CD4-positive, alpha-beta T cell (primary cell): Measurements from ENCODE around the gene VPS13D. TPM values are rescaled to one million over a fixed set of nuclear protein-coding genes. Genes with fewer than 3 reads are reported as not detected.

Source experiments
- ATAC-seq: fragments of 200-7000 bp; cut with Tn5 transposase; one replicate; pipeline ENCODE4 v1.10.0; 2022; ENCODE audit warnings: mild to moderate bottlenecking; ENCODE audit not compliant: poor library complexity
- CTCF ChIA-PET: fragments of 350-600 bp; sonication (Branson Sonifier 250); formaldehyde crosslinking; loops from one replicate; lab custom pipeline; 2021; ENCODE audit warnings: antibody characterized with exemption, inconsistent platforms; lab: Charles Lee
- POLR2A ChIA-PET: fragments of 350-600 bp; sonication (Branson Sonifier 250); formaldehyde crosslinking; loops from one replicate; lab custom pipeline; 2021; ENCODE audit warnings: antibody characterized with exemption, inconsistent platforms; lab: Charles Lee
- DNase-seq, 14 experiments: peaks; one replicate each; pipeline ENCODE4 v3.0.0-alpha.2; 2013 to 2020; ENCODE audit warnings: mixed read lengths in 2 of 14
- H3K27ac ChIP-seq, 2 donors: one replicate each; pipeline versions ENCODE4 v1.5.1 to v1.7.0; 2013; ENCODE audit warnings: low read length in 2 of 2, low read depth in 1 of 2, mild to moderate bottlenecking in 1 of 2
- H3K27me3 ChIP-seq, 2 experiments: 1 replicate in 1 of 2; 2 replicates in 1 of 2; pipeline versions ENCODE4 v1.6.1 to v1.7.0; 2013; ENCODE audit warnings: low read length in 2 of 2, control low read depth in 1 of 2, mild to moderate bottlenecking in 1 of 2, moderate library complexity in 1 of 2; ENCODE audit not compliant: insufficient read depth in 2 of 2, control insufficient read depth in 1 of 2
- H3K36me3 ChIP-seq: one replicate; pipeline ENCODE4 v1.6.1; 2013; ENCODE audit warnings: low read length, control low read depth; ENCODE audit not compliant: insufficient read depth
- H3K4me1 ChIP-seq: one replicate; pipeline ENCODE4 v1.6.1; 2013; ENCODE audit warnings: low read length, control low read depth; ENCODE audit not compliant: insufficient read depth
- H3K4me3 ChIP-seq: one replicate; pipeline ENCODE4 v1.5.1; 2013; ENCODE audit warnings: mild to moderate bottlenecking, low read length, moderate library complexity
- H3K9me3 ChIP-seq, 2 experiments: 1 replicate in 1 of 2; 2 replicates in 1 of 2; pipeline versions ENCODE4 v1.6.1 to v1.7.0; 2013; ENCODE audit warnings: low read length in 2 of 2, mild to moderate bottlenecking in 2 of 2, control low read depth in 1 of 2, moderate library complexity in 1 of 2; ENCODE audit not compliant: control insufficient read depth in 1 of 2, insufficient read depth in 1 of 2
- H3K27ac Mint-ChIP-seq: one replicate; pipeline ENCODE4 v1.8.0; 2020; ENCODE audit warnings: mixed read lengths
- H3K27me3 Mint-ChIP-seq: one replicate; pipeline ENCODE4 v1.8.0; 2021; ENCODE audit warnings: mixed read lengths
- H3K36me3 Mint-ChIP-seq: one replicate; pipeline ENCODE4 v1.8.0; 2021; ENCODE audit warnings: low read depth, mixed read lengths
- H3K4me1 Mint-ChIP-seq: one replicate; pipeline ENCODE4 v1.8.0; 2021; ENCODE audit warnings: low read depth, mixed read lengths
- H3K4me3 Mint-ChIP-seq: one replicate; pipeline ENCODE4 v1.8.0; 2020; ENCODE audit warnings: mild to moderate bottlenecking, mixed read lengths
- H3K9me3 Mint-ChIP-seq: one replicate; pipeline ENCODE4 v1.8.0; 2020; ENCODE audit warnings: mixed read lengths
- CTCF ChIP-seq: fragments of 200-600 bp; IDR thresholded peaks from one replicate; pipeline ENCODE4 v1.8.0; 2022; ENCODE audit warnings: antibody characterized with exemption, mild to moderate bottlenecking
- intact Hi-C, 2 experiments: fragments of 100-400 bp; cut with DNase I in 1 of 2; cut with micrococcal nuclease in 1 of 2; formaldehyde crosslinking; loops; one replicate each; pipeline versions ENCODE4 v1.15.1 to v1.9.0; 2023 to 2025; cut with DNase I, micrococcal nuclease
- total RNA-seq, 174 experiments: library from RNA in 2 of 174; stranded (reverse) in 2 of 174; gene quantifications; one replicate each; pipeline ENCODE4 v1.2.3 and lab custom pipeline; 2021 to 2026

The VPS13D gene
- total RNA-seq, 2 experiments from 2014 or later = 63.0 to 67.3 TPM

GRCh38 chr1:12180903-12181302 is 48.9 kb upstream of the VPS13D start:
- Mint-ChIP-seq H3K9me3 (no peaks in the 10 kb centered on the region), H3K27ac (peak overlapping the region; percentile 96), H3K4me3 (no peak overlapping the region), H3K4me1 (peaks cover 61% of the 10 kb centered on the region), H3K36me3 (peaks cover 19% of the 10 kb centered on the region), H3K27me3 (no peaks in the 10 kb centered on the region)
- ATAC-seq = no peak
- Histone ChIP-seq H3K27me3 (no peaks in the 10 kb centered on the region), H3K4me1 (peaks cover 95% of the 10 kb centered on the region), H3K36me3 (peaks cover 44% of the 10 kb centered on the region), H3K27ac (peak overlapping the region; percentile 7 to 18), H3K9me3 (no peaks in the 10 kb centered on the region), H3K4me3 (no peak overlapping the region)
- intact Hi-C loops = no loop called here
- ChIA-PET CTCF (interaction anchor here (5.3 kb wide), 1 partner anchor 56 kb away, joined by 67 read pairs; no protein-coding TSS in a partner anchor), POLR2A (interaction anchor here (0.6 to 4.5 kb wide), 2 partner anchors 13 to 273 kb away, joined by 3 to 44 read pairs; partner anchors contain the start of gene TNFRSF1B)
- no peak for DNase-seq
- no peak for TF ChIP-seq CTCF

GRCh38 chr1:12181568-12181967 is 48.3 kb upstream of the VPS13D start:
- H3K4me3 Mint-ChIP-seq = peak overlapping the region; percentile 54
- no peaks in the 10 kb centered on the region for H3K9me3 ChIP-seq
- H3K36me3 ChIP-seq = peaks cover 45% of the 10 kb centered on the region
- peak overlapping the region; percentile 17 to 18 for H3K27ac ChIP-seq
- H3K9me3 Mint-ChIP-seq = no peaks in the 10 kb centered on the region
- peaks cover 95% of the 10 kb centered on the region for H3K4me1 ChIP-seq
- DNase-seq = no peak
- no peak overlapping the region for H3K4me3 ChIP-seq
- no peak for ATAC-seq
- no peak for TF ChIP-seq CTCF
- no peaks in the 10 kb centered on the region for H3K27me3 Mint-ChIP-seq
- CTCF ChIA-PET = interaction anchor here (3.3 kb wide), 1 partner anchor 56 kb away, joined by 25 read pairs; no protein-coding TSS in a partner anchor
- intact Hi-C loops = no loop called here
- no peaks in the 10 kb centered on the region for H3K27me3 ChIP-seq
- POLR2A ChIA-PET = no interaction called here
- H3K4me1 Mint-ChIP-seq = peaks cover 57% of the 10 kb centered on the region
- H3K36me3 Mint-ChIP-seq = peaks cover 16% of the 10 kb centered on the region
- H3K27ac Mint-ChIP-seq = peak overlapping the region; percentile 96

GRCh38 chr1:12182410-12182984 is 47.3 kb upstream of the VPS13D start:
- Mint-ChIP-seq H3K36me3 (peaks cover 18% of the 10 kb centered on the region), H3K27ac (peak overlapping the region; percentile 96), H3K4me1 (peaks cover 56% of the 10 kb centered on the region), H3K27me3 (no peaks in the 10 kb centered on the region), H3K9me3 (no peaks in the 10 kb centered on the region), H3K4me3 (peak overlapping the region; percentile 13)
- ChIA-PET CTCF (interaction anchor here (1.0 to 3.3 kb wide), 3 partner anchors 25 to 57 kb away, joined by 3 to 25 read pairs (median 5); no protein-coding TSS in a partner anchor), POLR2A (interaction anchor here (1.2 to 2.0 kb wide), 3 partner anchors 32 to 58 kb away, joined by 4 to 9 read pairs (median 8); no protein-coding TSS in a partner anchor)
- Histone ChIP-seq H3K27ac (no peak overlapping the region), H3K4me1 (peaks cover 94% of the 10 kb centered on the region), H3K27me3 (no peaks in the 10 kb centered on the region), H3K36me3 (peaks cover 49% of the 10 kb centered on the region), H3K4me3 (no peak overlapping the region), H3K9me3 (no peaks in the 10 kb centered on the region)
- ATAC-seq (no peak), DNase-seq (no peak)
- TF ChIP-seq CTCF = no peak
- intact Hi-C loops = loop anchor here in 1 of 2 experiments (2.0 kb wide), 1 partner anchor 24 kb away; no protein-coding TSS in a partner anchor
